Measurements from ENCODE around the gene GIMAP8. TPM values are rescaled to one million over a fixed set of nuclear protein-coding genes. Genes with fewer than 3 reads are reported as not detected.

The GIMAP8 gene
- total RNA-seq, 4 donors from 2014 or later, result 0.38 to 12.2 (median 2.4) TPM

DNA sequence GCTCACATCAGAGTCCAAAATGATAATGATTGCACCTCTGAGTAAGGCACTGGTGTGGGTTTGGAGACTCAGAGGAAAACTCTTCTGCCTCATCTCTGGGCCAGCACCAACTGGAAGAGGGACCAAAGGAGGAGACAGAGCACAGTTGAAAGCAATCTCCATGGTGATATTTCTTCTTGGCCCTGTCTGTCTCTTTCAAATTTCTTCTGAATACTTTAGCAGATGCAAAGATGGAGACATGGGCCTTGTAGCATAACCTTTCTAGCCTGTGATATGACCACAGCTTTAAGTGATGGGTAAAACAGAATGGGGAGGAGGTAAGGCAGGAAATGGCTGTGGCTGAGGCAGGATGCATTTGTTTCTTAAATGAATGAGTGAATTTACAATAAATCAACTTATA, 52.1 kb downstream of the GIMAP8 start:
- Histone ChIP-seq H3K9me3 (no peaks in the 10 kb centered on the region), H3K27me3 (no peaks in the 10 kb centered on the region), H3K27ac (no peak overlapping the region), H3K36me3 (no peaks in the 10 kb centered on the region), H3K4me1 (no peaks in the 10 kb centered on the region), H3K4me3 (no peak overlapping the region)
- TF ChIP-seq, protein P1, sequence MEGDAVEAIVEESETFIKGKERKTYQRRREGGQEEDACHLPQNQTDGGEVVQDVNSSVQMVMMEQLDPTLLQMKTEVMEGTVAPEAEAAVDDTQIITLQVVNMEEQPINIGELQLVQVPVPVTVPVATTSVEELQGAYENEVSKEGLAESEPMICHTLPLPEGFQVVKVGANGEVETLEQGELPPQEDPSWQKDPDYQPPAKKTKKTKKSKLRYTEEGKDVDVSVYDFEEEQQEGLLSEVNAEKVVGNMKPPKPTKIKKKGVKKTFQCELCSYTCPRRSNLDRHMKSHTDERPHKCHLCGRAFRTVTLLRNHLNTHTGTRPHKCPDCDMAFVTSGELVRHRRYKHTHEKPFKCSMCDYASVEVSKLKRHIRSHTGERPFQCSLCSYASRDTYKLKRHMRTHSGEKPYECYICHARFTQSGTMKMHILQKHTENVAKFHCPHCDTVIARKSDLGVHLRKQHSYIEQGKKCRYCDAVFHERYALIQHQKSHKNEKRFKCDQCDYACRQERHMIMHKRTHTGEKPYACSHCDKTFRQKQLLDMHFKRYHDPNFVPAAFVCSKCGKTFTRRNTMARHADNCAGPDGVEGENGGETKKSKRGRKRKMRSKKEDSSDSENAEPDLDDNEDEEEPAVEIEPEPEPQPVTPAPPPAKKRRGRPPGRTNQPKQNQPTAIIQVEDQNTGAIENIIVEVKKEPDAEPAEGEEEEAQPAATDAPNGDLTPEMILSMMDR (IDR thresholded peaks at IDR 0.05), result no peak
- no peak for TF ChIP-seq POLR2A (IDR thresholded peaks at IDR 0.05)
- intact Hi-C loops (cut with DNase I), result no loop called here
- no peak for DNase-seq

DNA sequence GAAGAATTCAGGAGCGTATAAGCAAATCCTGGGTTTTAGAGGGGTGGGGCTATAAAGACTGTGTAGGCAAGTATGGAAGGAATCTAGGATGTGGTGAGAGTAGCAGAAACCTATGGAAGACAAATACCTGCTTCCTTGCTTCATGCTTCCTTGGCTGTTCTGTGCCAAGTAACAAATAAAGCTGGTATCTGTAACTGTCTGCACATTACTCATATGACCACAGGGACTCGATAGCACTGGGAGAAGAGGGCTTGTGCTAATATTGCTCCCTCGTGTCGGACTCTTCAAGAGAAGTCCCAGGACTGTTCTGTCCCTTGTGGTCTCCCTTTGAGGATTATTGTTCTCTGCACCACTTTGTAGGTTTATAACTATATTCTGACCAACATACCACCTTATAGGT, 52.7 kb downstream of the GIMAP8 start:
- WGBS, 2 donors, result 68 to 88% methylated on average over 4 of the region's 4 CpGs
- Histone ChIP-seq H3K9me3 (no peaks in the 10 kb centered on the region), H3K27me3 (no peaks in the 10 kb centered on the region), H3K36me3 (no peaks in the 10 kb centered on the region), H3K4me1 (no peaks in the 10 kb centered on the region), H3K4me3 (no peak overlapping the region), H3K27ac (no peak overlapping the region)
- no peak for TF ChIP-seq POLR2A (IDR thresholded peaks at IDR 0.05)
- TF ChIP-seq, protein P1 (IDR thresholded peaks at IDR 0.05), result no peak
- no peak for DNase-seq
- intact Hi-C loops (cut with DNase I), result no loop called here

DNA sequence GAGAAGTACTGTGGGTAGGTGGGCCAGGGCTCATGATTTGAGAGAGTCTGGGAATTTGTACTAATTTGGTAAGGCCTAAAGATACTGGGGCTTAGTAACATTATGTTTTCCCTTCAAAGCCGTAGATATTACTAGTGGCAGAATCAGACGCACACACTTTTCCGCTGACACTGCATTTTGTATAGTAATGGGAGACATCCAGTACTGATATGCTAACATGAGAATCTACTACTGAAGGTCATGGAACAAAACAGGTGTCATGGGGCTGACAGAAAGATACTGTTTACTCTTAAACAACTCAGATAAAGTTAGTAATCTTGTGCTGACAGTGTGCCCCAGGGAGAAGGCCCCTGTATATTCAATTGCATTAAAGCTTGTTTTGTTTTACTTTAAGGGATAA, 53.2 kb downstream of the GIMAP8 start:
- Histone ChIP-seq H3K27ac (no peak overlapping the region), H3K4me1 (no peaks in the 10 kb centered on the region), H3K9me3 (no peaks in the 10 kb centered on the region), H3K4me3 (no peak overlapping the region), H3K27me3 (no peaks in the 10 kb centered on the region), H3K36me3 (no peaks in the 10 kb centered on the region)
- DNase-seq, result no peak
- intact Hi-C loops (cut with DNase I), result no loop called here
- TF ChIP-seq POLR2A (IDR thresholded peaks at IDR 0.05), result no peak
- TF ChIP-seq, protein P1 (IDR thresholded peaks at IDR 0.05), result no peak
- WGBS, 2 donors, result 60 to 83% methylated on average over 3 of the region's 3 CpGs

DNA sequence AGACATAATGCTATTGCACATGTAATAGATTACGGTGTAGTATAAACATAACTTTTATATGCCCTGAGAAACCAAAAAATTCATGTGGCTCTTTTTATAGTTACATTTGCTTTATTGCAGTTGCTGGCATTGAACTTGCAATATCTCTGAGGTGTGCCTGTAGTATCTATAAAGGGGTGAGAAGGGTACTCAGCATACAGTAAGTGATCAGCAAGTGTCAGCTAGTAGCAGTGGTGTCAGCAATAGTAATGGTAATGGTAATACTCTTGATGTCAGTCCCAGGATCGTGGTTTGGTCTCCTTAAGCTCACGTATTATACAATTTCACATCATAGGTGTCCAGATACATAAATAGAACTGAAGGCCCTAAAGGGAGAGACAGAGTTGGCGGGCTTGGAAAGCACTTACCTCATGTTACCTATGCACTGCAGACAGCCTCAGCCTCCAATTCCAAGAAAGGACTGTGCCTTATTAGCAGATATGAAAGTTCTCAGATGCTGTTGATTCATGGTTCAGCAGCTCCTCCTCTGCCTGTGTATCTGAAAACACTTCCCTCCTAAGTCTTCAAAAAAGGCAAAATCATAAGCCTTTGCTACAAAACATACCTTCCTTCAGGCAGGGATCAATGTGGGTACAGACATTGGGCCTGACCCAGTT, 57.6 kb downstream of the GIMAP8 start:
- H3K27ac ChIP-seq, result no peak overlapping the region
- TF ChIP-seq POLR2A (IDR thresholded peaks at IDR 0.05), result no peak
- TF ChIP-seq, protein P1 (IDR thresholded peaks at IDR 0.05), result no peak

DNA sequence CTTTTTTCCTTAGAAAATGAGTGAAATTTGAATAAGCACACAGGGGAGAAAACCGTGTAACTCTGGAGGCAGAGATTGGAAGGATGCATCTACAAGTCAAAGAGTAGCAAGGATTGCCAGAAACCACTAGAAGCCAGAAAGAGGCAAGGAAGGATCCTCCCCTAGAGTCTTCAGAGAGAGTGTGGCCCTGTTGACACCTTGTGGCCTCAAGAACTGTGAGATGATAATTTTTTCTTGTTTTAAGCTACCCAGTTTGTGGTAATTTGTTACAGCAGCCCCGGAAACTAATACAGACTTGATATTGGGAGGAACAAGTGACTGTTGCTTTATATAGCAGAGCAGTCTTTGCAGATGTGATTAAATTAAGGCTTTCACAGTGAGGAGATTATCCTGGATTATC, 60.6 kb downstream of the GIMAP8 start:
- TF ChIP-seq, protein P1 (IDR thresholded peaks at IDR 0.05), result no peak
- no peak for TF ChIP-seq POLR2A (IDR thresholded peaks at IDR 0.05)
- Histone ChIP-seq H3K4me1 (peaks cover 0 to 5% (median 0%) of the 10 kb centered on the region in 3 donors), H3K27me3 (no peaks in the 10 kb centered on the region), H3K36me3 (no peaks in the 10 kb centered on the region), H3K4me3 (no peak overlapping the region), H3K9me3 (no peaks in the 10 kb centered on the region), H3K27ac (no peak overlapping the region)
- DNase-seq, result no peak
- WGBS, 2 donors, result 60 to 62% methylated on average over 2 of the region's 2 CpGs
- intact Hi-C loops (cut with DNase I), result no loop called here

More for the DNA sequence above, 57.6 kb downstream of the GIMAP8 start:
- H3K27me3 ChIP-seq, result no peaks in the 10 kb centered on the region
- intact Hi-C loops (cut with DNase I), result no loop called here
- no peaks in the 10 kb centered on the region for H3K4me1 ChIP-seq
- no peak overlapping the region for H3K4me3 ChIP-seq
- WGBS, 2 donors, result 69 to 84% methylated on average over 2 to 4 of the region's 4 CpGs
- no peak for DNase-seq
- H3K36me3 ChIP-seq, result no peaks in the 10 kb centered on the region
- H3K9me3 ChIP-seq, result no peaks in the 10 kb centered on the region
